ENCODE results near the gene HIF1AN.

GRCh38 chr10:100554902-100555301, 19.2 kb downstream of the HIF1AN start:
- no peak for TF ChIP-seq CTCF (IDR thresholded peaks at IDR 0.05 in 4 of 5, conservative IDR thresholded peaks at IDR 0.05 in 1 of 5)
- no peak for TF ChIP-seq POLR2A (IDR thresholded peaks at IDR 0.05)
